Fibroblast of gingiva (primary cell): ENCODE data around the gene SLC33A1.

Experiments
- DNase-seq: peaks from one replicate; pipeline ENCODE4 v3.0.0-alpha.2; 2011; ENCODE audit warnings: low read depth

Gene SLC33A1

DNA sequence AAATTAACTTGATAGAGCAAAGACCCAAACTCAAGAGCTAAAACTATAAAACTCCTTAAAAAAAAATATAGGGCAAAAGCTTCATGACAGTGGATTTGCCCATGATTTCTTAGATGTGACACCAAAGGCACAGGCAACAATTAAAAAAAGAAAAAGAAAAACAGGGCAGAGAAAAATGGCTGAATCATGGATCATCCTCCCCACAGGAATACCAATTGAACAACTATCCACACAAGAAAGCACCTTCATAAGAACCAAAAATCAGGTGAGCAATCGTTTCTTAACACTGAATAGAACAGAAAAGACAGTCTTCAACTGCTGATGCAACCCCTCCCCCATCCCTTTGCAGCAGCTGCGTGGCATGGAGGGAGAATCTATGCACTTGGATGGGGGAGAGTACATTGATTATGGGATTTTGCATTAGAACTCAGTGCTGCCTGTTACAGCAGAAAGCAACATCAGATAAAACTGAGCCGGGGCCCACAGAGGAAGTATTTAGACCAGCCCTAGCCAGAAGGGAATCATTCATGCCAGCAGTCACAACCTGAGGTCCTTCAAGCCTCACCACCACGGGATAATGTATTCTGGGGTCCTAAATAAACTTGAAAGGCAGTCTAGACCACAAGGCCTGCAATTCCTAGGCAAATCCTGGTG, 63.8 kb downstream of the SLC33A1 start:
- no peak for DNase-seq

DNA sequence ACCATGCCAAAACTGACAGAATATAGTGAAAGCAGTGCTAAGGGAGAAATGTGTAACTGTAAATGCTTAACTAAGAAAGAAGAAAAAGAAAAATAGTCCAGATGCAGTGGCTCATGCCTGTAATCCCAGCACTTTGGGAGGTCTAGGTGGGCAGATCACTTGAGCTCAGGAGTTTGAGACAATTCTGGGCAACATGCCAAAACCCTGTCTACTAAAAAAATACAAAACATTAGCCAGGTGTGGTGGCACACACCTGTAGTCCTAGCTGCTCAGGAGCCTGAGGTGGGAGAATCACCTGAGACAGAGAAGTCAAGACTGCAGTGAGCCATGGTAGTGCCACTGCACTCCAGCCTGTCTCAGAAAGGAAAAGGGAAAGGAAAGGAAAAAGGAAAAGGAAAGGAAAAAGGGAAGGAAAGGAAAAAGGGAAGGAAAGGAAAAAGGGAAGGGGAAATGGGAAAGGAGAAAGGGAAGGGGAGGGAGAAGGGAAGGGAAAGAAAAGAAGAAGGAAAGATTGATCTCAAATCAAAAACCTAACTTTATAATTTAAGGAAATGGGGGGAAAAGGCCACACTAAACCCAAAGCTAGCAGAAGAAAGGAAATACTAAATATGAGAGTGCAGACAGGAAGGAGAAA, 68.4 kb downstream of the SLC33A1 start:
- no peak for DNase-seq

DNA sequence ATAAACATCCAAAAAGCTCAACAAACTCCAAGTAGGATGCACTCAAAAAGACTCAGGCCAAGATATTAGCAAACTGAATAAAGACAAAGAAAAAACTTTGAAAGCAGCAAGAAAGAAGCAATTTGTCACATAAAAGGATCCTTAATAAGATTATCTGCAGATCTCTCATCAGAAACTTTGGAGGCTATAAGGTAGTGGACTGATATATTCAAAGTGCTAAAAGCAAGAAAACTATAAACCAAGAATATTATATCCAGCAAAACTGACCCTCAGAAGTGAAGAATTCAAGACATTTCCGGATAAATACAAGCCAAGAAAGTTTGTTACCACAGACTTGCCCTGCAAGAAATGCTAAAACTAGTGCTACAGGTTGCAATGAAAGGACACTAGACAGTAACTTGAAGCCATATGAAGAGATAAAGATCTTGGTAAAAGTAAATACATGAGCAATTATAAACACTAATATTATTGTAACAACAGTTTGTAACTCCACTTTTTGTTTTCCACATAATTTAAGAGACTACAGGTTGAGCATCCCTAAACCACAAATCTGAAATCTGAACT, 71.8 kb downstream of the SLC33A1 start:
- DNase-seq = no peak

DNA sequence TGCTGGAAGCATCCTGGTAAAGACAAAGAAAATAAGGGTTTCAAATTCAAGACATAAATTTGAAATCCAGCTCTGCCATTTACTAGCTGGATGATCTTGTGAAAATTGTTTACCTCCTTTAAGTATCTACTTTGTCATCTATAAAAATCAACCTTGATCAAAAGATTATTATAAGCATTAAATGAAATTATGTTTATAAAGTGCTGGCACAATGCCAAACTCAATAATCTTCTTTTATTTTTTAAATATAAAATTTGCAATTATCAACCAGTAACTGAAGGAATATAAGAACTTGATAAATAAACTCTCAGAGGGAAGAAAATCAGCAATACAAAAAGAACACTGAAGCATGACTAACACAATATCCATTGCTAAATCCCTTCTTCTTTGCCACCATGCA, 73.9 kb downstream of the SLC33A1 start:
- DNase-seq = no peak

DNA sequence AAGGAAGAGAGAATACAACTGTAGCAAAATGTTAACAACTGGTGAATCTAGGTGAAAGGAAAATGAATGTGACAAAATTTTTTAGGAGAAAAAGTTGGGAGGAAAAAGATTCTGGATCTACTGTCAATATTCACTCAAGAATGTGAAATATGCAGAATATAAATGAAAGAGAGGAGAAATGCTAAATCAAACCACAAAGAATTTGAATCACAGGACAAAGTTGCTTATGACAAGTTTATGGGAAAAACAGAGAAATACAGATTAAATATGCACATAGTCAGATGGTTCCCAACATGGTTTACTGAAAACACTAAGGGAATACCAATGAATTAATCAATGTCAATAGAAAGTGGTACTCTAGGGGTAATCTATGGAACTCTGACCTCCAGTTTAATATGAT, 75.8 kb downstream of the SLC33A1 start:
- no peak for DNase-seq

DNA sequence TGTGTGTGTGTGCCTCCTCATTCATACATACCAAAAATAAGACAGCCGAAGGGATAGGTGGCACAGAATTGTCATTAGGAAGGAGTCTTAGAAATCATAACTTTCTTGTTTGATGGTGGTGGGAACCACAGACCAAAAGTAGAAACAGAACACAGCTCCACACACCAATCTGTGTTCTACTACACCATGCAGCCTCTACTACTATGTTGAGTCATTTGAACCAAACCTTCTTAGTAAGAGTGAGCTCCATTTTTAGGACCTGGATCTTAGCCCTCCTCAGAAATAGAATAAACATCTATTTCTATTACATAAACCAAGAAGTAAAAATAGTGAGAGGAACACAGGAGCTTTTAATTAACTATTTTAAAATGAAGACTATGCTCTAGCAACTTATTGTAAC, 81.4 kb downstream of the SLC33A1 start:
- DNase-seq = no peak

DNA sequence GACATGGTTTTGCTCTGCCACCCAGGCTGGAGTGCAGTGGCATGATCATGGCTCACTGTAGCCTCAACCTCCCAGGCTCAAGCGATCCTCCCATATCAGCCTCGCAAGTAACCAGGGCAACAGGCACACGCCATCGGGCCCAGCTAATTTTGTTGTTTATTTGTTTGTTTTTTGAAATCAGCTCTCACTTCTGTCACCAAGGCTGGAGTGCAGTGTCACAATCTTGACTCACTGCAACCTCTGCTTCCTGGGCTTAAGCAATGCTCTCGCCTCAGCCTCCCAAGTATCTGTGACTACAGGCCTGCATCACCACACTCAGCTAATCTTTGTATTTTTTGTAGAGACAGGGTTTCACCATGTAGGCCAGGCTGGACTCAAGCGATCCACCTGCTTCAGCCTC, 83.1 kb downstream of the SLC33A1 start:
- no peak for DNase-seq
